NT2/D1 (cell line): Measurements from ENCODE around the gene THAP5.
"Not testable (repeated sequence)": the region's sequence is repeated elsewhere in the genome, so short reads cannot be mapped to it uniquely, and the experiment has no call there.

Source experiments
- SUZ12 ChIP-seq: IDR thresholded peaks from 2 replicates; pipeline ENCODE4 v1.6.1; 2011; ENCODE audit not compliant: insufficient read length, insufficient read depth; ENCODE audit errors: extremely low read depth
- YY1 ChIP-seq: IDR thresholded peaks from 2 replicates; pipeline ENCODE4 v1.6.1; 2011; ENCODE audit not compliant: insufficient read length, insufficient read depth
- ZNF274 ChIP-seq: IDR thresholded peaks from 2 replicates; pipeline ENCODE4 v1.6.1; 2011; ENCODE audit warnings: mild to moderate bottlenecking, low read depth, low read length

DNA sequence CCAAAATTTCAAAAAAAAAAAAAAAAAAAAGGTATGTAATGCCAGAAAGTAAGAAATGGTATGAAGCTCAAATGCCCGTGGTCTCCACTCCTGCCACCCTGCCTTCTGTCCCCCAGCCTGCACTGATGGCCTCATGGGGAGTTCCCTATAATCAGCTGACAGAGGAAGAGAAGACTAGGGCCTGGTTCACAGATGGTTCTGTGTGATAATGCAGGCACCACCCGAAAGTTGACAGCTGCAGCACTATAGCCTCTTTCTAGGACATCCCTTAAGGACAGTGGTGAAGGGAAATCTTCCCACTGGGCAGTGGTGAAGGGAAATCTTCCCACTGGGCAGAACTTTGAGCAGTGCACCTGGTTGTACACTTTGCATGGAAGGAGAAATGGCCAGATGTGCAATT, 31.3 kb downstream of the THAP5 start:
- not testable (repeated sequence) for TF ChIP-seq YY1, ZNF274, SUZ12
